Colonic mucosa (tissue), 4 donors: ENCODE results near the gene FAHD2A. TPM values are rescaled to one million over a fixed set of nuclear protein-coding genes. Genes with fewer than 3 reads are reported as not detected.

ENCODE experiments used
- DNase-seq: peaks from one replicate; pipeline ENCODE4 v3.0.0-alpha.2; 2020
- H3K27ac ChIP-seq: fragments of 200-600 bp; one replicate; pipeline ENCODE4 v1.8.0; 2021
- H3K27me3 ChIP-seq: fragments of 200-600 bp; one replicate; pipeline ENCODE4 v1.8.0; 2021
- H3K36me3 ChIP-seq: fragments of 200-600 bp; one replicate; pipeline ENCODE4 v1.8.0; 2021
- H3K4me1 ChIP-seq: fragments of 200-600 bp; one replicate; pipeline ENCODE4 v1.8.0; 2021; ENCODE audit warnings: mild to moderate bottlenecking
- H3K4me3 ChIP-seq: fragments of 200-600 bp; one replicate; pipeline ENCODE4 v1.8.0; 2021
- H3K9ac ChIP-seq, 2 donors: one replicate each; pipeline ENCODE4 v1.7.0; 2013; ENCODE audit warnings: control low read depth in 2 of 2, low read depth in 2 of 2, low read length in 2 of 2
- H3K9me3 ChIP-seq: fragments of 200-600 bp; one replicate; pipeline ENCODE4 v1.8.0; 2021
- intact Hi-C: fragments of 100-400 bp; cut with DNase I; formaldehyde crosslinking; loops from one replicate; pipeline ENCODE4 v1.14.1; 2022
- total RNA-seq, 2 donors: library from RNA; stranded (reverse); fragmentation: NEBNext Ultra II Directional in 1 of 2; extraction: Animal tissue kit (Norgen Biotek cat#: 25700) in 1 of 2; gene quantifications; one replicate each; pipeline ENCODE4 v1.2.1, GENCODE V29; 2021
- TF ChIP-seq, protein P1 (sequence below): fragments of 200-600 bp; IDR thresholded peaks from one replicate; pipeline ENCODE4 v1.8.0; 2022; ENCODE audit warnings: antibody characterized with exemption, mild to moderate bottlenecking
- donor health status: healthy.
- donor health status: DM: no; HTN: no; CAD: no.
- donor health status: DM: no; HTN: no; CAD: no.

Gene FAHD2A
- total RNA-seq, 2 donors from 2014 or later = 21.0 to 28.9 TPM

DNA sequence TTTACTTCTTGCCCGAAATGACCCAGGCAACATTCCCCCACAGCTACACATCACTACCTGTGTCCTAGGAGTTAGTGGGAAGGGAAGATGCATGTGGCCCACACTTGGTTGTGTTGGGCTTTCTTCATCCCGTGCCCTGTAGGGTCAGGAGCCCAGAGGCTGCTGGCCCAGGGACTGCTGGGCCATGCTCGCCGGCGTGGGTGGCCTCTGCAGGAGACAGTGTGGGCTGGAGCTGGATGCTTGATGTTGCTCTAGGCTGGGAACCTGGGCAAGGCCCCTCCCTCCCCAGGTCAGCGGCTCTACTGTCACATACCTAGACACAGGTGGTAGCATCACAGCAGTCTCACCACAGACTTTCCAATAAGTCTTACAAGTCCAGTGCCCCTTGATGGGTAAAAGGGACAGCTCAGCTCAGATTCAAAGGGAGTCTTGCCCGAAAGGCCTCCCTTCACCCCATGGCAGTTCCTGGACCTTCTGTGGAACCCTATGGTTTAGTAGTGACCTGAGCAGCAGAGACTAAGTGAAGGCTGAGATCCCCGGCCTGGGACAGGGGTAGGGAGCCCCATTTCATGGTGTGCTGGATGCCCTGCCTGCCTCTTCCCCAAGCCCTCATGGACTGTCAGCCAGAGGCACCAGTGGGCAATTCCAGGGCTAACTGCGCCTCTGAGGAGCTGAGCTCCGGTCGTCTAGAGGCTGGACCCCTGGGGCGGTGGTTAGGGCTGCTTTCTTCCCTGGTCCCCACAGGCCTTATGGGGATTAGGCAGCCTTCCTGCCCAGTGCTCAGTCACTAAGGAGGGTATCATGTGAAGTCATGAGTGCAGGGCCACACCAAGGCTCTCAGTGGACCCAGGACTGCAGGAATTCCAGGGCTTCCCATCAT lies 45.4 kb upstream of the FAHD2A start:
- TF ChIP-seq, protein P1, sequence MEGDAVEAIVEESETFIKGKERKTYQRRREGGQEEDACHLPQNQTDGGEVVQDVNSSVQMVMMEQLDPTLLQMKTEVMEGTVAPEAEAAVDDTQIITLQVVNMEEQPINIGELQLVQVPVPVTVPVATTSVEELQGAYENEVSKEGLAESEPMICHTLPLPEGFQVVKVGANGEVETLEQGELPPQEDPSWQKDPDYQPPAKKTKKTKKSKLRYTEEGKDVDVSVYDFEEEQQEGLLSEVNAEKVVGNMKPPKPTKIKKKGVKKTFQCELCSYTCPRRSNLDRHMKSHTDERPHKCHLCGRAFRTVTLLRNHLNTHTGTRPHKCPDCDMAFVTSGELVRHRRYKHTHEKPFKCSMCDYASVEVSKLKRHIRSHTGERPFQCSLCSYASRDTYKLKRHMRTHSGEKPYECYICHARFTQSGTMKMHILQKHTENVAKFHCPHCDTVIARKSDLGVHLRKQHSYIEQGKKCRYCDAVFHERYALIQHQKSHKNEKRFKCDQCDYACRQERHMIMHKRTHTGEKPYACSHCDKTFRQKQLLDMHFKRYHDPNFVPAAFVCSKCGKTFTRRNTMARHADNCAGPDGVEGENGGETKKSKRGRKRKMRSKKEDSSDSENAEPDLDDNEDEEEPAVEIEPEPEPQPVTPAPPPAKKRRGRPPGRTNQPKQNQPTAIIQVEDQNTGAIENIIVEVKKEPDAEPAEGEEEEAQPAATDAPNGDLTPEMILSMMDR = no peak
- intact Hi-C loops = no loop called here
- Histone ChIP-seq H3K9ac (no peak overlapping the region), H3K4me1 (no peaks in the 10 kb centered on the region), H3K27ac (no peak overlapping the region), H3K36me3 (no peaks in the 10 kb centered on the region), H3K27me3 (no peaks in the 10 kb centered on the region), H3K9me3 (no peaks in the 10 kb centered on the region), H3K4me3 (no peak overlapping the region)
- peak; percentile 4 for DNase-seq

DNA sequence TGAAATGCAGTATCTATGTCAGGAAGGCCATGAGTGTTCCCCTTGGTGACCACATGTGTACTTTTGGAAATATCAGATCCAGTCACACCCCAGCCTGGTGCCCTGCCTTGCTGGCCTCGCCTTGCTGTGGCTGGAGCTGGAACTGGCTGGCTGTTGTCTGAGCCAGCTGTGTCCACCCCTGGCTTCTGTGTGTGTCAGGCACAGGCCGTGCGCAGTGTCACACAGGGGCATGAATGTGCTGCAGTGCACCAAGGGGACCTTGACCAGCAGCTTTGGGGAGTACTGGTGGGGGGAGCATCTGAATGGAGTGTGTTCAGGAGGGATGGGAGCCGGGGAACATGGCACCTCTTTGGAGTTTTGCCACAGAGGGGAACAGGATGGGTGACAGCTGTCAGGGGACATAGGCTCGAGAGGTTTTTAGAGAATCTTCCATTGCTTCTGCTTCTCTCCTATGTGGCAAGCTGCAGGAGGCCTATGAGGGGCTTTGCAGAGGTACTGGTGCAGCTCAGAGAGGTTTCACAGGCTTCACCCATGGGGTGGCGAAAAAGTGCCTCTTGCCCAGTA lies 44.7 kb upstream of the FAHD2A start:
- DNase-seq = peak; percentile 12
- no peaks in the 10 kb centered on the region for H3K36me3 ChIP-seq
- TF ChIP-seq, protein P1 = no peak
- no peak overlapping the region for H3K27ac ChIP-seq
- intact Hi-C loops = no loop called here
- H3K9ac ChIP-seq = no peak overlapping the region
- no peaks in the 10 kb centered on the region for H3K9me3 ChIP-seq
- no peaks in the 10 kb centered on the region for H3K4me1 ChIP-seq
- H3K27me3 ChIP-seq = no peaks in the 10 kb centered on the region
- no peak overlapping the region for H3K4me3 ChIP-seq

DNA sequence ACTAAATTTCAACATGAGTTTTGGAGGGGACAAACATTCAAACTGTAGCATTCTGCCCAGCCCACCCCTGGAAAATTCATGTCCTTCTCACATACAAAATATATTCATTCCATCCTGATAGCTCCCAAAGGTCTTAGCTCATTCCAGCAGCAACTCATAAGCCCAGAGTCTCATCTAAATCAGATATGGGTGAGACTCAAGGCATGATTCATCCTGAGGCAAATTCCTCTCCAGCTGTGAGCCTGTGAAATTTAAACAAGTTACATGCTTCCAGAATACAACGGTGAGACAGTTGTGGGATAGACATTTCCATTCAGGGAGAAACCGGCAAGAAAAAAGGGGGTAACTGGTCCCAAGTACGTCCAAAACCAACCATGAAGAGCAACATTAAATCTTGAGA lies 43.5 kb upstream of the FAHD2A start:
- H3K4me3 ChIP-seq = no peak overlapping the region
- H3K9ac ChIP-seq = no peak overlapping the region
- H3K36me3 ChIP-seq = no peaks in the 10 kb centered on the region
- H3K27ac ChIP-seq = no peak overlapping the region
- DNase-seq = peak; percentile 0
- no peaks in the 10 kb centered on the region for H3K4me1 ChIP-seq
- TF ChIP-seq, protein P1 = no peak
- intact Hi-C loops = no loop called here
- no peaks in the 10 kb centered on the region for H3K27me3 ChIP-seq
- no peaks in the 10 kb centered on the region for H3K9me3 ChIP-seq

DNA sequence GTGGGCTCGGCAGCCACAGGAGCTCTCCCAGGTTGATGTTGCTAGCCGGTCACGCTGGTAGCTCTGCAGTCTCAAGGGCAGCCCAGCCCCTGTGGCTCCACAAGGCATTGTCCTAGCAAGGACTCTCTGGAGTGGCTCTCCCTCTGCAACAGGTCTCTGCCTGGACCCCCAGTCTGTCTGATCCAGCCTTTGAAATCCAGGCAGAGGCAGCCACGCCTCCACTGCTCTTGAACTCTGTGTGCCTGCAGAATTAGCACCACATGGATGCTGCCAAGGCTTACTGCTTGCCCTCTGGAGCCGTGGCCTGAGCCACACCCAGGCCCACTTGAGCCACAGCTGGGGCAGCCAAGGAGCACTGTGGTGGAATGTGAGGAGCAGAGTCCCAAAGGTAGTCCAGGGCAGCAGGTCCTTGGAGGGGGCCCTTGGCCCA lies 43.0 kb upstream of the FAHD2A start:
- TF ChIP-seq, protein P1 = no peak
- Histone ChIP-seq H3K4me1 (no peaks in the 10 kb centered on the region), H3K27ac (no peak overlapping the region), H3K27me3 (no peaks in the 10 kb centered on the region), H3K4me3 (no peak overlapping the region), H3K9me3 (no peaks in the 10 kb centered on the region), H3K9ac (no peak overlapping the region), H3K36me3 (no peaks in the 10 kb centered on the region)
- DNase-seq = peak; percentile 12
- intact Hi-C loops = no loop called here

DNA sequence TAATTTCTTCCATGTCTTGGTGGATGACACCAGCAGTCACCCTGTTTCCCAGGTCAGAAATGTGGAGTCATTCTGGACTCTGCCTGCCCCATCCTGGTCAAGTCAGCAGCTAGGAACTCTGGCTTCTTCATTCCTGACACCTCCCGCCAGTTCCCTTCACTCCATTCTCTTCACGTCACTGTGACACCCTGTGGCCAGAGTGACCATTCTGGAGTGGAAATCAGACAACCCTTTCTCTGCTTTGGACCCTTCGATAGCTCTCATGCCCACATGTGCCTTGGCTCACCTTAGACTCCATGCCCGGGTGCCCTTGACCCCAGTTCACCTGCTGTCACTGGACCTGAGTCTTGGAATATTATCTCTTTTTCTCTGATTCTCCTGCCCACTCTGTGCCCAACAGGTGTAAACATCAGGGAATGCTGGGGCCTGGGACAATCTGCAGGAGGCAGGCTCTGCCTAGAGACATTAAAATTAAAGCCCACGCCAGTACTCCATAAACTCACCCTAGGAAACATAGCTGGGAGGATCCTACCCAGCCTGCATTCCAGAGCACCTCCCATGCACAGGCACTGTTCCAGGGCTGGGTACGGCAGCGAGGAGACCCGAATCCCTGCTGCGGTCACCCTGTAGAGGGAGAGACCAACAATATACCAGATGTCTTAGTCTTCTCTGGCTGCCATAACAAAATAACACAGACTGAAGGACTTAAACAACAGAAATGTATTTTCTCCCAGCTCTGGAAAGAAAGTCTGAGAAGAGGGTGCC lies 41.1 kb upstream of the FAHD2A start:
- intact Hi-C loops = no loop called here
- no peak for DNase-seq

More for the DNA sequence above, 41.1 kb upstream of the FAHD2A start:
- no peak overlapping the region for H3K27ac ChIP-seq
- H3K9me3 ChIP-seq = no peaks in the 10 kb centered on the region
- no peak overlapping the region for H3K4me3 ChIP-seq
- TF ChIP-seq, protein P1 = no peak
- H3K36me3 ChIP-seq = no peaks in the 10 kb centered on the region
- H3K4me1 ChIP-seq = no peaks in the 10 kb centered on the region
- no peak overlapping the region for H3K9ac ChIP-seq
- no peaks in the 10 kb centered on the region for H3K27me3 ChIP-seq
